Activated CD8-positive, alpha-beta memory T cell treated with anti-CD3 and anti-CD28 coated beads for 24 hours (primary cell): Measurements from ENCODE around the gene DBR1.

ENCODE experiments used
- DNase-seq: peaks from one replicate; pipeline ENCODE4 v3.0.0-alpha.2; 2020

Gene DBR1, protein sequence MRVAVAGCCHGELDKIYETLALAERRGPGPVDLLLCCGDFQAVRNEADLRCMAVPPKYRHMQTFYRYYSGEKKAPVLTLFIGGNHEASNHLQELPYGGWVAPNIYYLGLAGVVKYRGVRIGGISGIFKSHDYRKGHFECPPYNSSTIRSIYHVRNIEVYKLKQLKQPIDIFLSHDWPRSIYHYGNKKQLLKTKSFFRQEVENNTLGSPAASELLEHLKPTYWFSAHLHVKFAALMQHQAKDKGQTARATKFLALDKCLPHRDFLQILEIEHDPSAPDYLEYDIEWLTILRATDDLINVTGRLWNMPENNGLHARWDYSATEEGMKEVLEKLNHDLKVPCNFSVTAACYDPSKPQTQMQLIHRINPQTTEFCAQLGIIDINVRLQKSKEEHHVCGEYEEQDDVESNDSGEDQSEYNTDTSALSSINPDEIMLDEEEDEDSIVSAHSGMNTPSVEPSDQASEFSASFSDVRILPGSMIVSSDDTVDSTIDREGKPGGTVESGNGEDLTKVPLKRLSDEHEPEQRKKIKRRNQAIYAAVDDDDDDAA

DNA sequence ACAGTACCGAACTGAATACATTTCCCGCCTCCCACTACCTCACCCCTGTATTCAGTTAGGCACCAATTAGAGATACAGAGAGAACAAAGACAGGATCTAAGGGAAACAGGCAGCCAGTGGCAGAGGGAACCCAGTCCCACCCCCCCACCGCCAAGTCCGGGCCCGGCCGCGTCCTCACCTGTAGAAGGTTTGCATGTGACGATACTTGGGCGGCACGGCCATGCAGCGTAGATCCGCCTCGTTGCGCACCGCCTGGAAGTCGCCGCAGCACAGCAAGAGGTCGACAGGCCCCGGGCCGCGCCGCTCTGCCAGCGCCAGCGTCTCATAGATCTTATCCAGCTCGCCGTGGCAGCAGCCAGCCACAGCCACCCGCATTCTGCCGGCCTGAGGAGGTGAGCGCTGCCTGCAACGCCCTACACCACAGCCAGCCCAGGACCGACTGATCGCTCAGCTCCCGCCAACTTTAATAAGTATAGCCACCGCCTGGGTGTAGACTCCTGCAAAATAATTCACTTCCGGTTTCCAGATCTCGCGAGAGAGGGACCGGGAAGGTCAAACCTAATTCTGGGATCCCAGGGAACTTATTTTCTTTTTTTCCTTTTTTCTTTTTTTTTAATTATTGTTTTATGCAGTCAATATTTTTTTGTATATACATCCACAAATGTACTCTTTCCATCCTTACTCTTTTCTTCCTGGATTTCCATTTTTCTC is at the start of gene DBR1:
DBR1 (minus strand) TSS at position 501 of the 711 bp plus-strand sequence; CDS start at position 375, 126 bp downstream.
- DNase-seq: peak; percentile 89

DNA sequence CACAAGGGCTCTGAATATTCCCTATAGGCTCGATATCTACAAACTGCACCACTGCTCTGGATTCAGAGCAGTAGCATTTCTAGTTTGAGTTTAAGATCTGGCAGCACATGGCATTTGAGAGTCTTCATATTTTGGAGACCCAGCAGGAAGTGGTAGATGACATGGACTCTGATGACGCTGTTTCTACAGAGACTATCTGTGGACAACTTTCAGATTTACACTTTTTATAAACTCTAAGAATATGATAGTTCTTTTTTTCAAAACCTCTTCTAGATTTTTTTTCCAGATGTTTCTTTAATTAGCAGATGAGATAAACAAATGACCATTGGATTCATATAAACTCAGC is 48.2 kb upstream of the DBR1 start:
- no peak for DNase-seq

DNA sequence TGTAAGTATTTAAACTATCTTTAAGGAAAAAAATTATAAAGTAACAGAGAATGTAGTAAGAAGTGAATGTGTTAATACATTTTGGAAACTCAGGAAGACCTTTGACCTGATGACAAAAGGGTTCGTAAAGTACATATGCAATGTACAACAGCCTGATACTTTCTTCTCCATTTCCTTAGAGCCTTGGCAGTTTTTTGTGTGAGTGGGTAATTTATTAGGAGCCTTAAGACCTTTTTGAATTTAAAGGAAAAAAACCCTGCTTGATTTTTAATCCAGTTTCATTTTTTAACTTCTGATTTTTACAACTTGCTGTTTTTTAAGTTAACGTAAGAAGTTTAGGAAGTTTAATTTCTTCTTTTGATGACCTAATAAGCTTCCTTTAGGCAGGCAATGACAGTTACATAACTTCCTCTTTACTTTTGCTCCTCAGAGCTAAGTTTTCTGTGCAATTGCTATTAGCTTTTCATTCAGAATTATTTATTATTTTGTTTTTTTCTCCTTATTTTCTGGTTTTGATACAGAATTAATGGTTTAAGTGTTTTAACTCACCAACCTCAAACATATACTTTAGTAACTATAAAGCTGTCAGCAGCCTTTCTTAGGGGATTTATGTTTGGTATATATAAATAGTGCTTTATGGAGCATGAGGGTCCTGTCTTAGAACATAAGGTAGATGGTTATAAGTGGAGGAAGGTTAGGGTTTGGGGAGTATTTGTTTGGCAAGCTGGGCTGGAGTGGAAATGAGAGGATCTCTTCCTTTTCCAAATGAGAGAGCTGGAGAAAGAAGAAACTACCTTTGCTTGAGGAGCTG is 47.6 kb upstream of the DBR1 start:
- no peak for DNase-seq

DNA sequence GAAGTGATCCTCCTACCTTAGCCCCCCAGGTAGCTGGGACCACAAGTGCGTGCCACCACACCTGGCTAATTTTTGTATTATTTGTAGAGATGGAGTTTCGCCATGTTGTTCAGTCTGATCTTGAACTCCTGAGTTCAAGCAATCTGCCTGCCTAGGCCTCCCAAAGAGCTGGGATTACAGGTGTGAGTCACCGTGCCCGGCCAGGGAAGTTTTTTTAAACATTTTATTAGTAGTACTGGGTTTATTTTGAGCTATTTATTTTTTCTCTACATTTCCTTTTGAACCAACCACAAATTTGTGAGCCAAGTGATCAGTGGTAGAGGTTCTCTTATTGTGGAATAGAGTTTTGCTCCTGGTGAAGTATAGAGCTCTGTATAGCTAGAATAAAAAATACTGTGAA is 46.1 kb upstream of the DBR1 start:
- DNase-seq: no peak

DNA sequence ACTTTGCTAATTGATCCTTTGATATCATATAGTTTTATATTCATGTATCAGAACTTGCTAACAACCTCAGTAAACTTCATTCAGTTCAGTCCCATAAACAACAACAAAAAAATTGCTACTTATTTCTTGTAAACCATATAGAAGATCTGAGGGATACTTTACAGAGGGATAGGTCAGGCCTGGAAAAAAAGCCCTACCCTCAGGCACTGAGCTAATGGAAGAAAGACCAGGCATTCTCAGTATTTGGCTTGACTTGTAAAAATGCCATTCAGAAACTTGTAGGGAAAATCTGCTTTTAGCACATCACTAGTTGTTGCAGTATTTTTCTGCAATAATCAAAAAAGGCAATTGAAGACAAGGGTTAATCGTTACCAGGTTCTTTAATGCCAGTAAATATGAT is 45.5 kb upstream of the DBR1 start:
- no peak for DNase-seq

DNA sequence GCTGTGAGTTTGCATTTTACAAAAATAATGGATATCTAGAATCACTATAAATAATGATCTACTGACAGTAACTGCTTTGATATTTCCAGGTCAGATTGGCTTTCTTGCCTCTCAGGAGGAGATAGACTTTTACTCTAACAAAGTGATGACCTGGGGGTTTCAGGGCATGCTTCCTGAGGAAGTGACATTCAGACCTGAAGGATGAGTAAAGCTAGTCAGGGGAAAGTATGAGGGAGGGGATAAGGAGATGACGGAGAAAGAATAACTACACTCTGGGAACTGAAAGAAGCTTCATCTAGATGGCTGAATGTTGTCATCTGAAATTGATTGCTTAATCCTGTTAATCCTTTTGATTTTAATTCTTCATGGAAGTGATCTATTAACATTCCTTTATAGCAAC is 44.5 kb upstream of the DBR1 start:
- no peak for DNase-seq

DNA sequence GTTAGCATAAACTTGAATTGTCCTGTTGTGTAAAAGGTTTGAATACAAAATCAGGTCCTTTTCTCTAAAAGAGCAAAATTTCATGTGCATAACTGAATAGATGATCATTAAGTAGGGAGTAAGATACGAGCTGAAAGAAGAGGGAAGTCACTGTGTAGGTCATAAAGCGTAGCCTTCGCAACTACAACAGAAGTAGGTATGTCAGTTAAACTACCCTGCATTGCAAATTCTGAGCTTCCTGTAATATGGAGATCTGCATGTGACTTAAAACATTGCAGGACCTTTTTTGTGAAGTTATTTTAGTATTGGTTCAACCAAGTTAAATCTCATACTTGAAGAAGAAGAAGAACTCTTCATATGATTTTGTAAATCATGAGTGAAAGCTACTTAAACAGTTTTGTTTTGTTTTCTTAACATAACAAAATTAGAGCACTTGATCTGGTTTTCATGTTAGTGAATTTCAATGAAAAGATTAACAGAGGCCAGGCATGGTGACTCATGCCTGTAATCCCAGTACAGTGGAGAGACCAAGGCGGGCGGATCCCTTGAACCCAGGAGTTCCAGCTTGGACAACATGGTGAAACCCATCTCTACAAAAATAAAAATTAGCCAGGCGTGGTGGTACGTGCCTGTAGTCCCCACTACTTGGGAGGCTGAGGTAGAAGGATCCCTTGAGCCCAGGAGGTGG is 38.8 kb upstream of the DBR1 start:
- DNase-seq: no peak

DNA sequence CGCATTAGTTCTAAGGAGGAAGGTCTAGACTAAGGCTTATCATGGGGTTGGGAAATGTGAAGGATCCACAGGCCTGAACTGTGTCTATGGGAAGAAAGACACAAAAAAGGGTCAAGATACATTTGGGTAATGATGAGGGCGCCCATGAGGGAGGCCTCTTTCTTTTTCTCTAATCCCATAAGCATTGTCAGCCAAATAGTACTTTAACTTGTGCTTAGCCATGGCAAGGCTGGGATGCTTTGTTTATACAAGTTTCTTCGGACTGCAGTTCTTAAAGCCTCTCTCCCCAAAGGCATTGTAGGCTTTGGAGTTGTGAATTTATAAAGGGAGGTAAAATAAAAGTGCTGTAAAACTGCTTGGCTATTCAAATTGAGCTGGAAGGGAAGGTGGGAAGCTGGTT is 35.8 kb upstream of the DBR1 start:
- no peak for DNase-seq

DNA sequence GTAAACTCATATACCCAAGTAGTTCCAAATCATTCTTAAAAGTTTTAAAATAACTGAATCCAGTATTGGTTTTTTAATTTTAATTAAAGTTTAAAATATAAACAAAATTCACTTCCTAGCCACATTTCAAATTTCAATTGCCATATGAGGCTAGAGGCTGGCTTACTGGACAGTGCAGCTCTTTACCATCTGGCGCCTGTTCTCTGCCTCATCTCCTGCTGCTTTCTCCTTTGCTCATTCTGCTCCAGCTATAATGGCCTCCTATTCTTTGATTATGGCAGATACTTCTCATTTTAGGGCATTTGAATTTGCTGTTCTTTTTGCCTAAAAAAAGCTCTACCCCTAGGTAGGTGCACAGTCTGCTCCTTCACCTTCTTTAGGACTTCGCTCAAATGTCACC is 31.5 kb upstream of the DBR1 start:
- no peak for DNase-seq

DNA sequence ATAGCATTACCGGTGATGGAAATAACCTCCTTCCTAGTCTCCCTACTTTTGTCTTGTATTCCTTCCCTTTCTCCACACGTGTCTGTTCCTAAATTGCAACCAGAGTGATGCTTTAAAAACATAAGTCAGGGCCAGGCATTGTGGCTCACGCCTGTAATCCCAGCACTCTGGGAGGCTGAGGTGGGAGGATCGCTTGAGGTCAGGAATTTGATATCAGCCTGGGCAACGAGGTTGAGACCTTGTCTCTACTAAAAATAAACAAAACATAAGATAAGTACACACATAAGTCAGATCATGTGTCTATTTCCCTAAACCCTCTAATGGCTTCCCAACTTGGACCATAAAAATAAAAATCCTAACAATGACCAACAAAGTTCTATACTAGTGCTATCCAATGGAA is 30.8 kb upstream of the DBR1 start:
- DNase-seq: no peak

DNA sequence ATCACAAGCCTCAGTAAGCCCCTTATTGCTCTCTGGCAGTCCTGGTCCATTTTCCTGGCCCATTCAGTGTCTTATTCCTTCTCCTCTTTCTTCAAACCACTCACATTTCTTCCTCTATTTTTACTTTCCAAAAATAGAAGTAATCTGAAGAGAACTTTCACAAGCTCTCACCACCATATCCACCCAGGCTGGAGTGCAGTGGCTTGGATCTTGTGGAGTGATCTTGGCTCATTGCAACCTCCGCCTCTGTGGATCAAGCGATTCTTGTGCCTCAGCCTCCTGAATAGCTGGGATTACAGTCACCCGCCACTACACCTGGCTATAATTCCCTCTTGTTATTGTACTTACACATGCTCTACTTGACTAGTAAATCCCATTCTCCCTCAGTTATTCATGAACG is 29.2 kb upstream of the DBR1 start:
- DNase-seq: no peak

DNA sequence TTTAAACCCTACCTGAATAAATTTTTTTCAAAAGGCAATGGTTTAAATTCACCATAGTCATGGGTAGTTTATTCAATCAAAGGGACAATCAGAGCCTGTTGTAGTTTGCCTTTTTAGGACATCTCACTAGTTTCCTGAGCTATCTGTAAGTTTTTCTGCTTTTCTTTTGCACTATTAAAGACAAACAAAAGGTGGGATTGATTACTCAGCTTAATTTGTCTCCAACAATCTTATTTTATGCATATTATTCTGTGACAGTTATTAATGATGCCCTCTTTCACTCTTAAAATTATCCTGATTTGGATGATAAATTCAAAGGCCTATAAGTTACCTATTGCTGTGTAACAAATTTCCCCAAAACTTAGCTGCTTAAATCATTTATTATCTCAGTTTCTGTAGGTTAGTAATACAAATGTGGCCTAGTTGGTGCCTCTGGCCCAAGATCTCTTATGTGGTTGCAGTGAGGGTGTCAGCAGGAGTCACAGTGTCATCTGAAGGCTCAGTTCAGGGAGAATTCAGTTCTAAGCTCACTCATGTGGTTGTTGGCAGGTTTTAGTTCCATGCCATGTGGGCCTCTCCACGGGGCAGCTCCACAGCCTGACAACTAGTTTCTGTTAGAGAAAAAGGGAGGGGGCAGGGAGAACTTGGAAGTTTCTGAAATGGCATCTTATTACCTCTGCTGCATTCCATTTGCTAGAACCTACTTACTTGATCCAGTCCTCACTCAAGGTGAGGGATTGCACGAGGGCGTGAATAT is 28.4 kb upstream of the DBR1 start:
- DNase-seq: no peak

DNA sequence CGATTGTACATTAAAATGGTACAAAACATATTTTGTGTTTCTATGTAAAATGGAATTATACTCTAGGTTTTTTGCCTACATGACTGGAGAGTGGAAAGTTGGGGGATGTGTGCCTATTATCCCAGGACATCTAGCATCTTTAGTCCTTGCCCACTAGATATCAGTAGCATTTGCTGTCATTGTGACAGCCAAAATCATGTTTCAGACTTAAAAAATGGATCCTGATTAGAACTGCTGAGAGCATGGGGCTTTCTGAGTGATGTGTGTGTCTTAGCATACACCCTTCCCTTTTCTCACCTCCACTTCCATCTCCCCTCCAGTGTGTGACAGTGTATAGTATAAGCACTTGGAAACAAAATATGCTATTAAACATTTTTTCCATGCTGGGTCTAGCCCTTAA is 25.7 kb upstream of the DBR1 start:
- no peak for DNase-seq

DNA sequence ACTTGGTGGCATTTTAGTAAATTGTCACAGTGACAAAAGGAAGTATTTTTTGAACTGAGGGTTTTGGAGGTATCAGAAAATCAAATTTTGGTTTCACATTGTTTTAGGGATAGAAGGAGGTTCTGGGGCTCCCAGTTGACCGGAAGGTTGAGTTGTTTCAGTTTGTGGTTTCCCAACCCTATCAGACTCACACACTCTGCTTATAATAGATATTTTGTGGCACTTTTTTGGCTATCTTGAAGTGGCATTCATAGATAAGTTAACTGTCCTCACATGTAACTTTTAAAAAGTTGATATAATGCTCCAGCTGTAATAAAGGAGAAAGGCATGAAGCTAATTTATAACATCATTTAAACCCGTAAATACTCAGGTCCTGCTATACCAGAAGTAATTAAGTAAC is 25.1 kb upstream of the DBR1 start:
- DNase-seq: no peak

DNA sequence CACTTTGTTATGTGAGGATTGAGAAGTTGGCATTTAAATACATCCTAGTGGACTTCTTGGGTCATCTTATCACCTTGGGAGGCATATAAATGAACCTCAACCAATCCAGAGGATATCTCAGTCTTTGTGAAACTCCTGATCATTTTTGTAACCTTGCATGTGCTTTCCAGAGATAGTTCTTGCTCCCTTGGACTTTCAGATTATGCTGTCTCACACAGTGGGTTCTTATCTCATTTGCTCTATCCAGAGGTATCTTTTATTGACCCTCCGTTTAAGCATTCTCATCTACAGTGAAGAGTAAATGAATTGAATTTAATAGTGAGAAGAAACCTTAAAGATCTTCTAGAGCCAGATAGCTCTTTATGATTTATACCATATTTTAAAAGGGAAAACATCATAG is 22.8 kb upstream of the DBR1 start:
- DNase-seq: no peak

DNA sequence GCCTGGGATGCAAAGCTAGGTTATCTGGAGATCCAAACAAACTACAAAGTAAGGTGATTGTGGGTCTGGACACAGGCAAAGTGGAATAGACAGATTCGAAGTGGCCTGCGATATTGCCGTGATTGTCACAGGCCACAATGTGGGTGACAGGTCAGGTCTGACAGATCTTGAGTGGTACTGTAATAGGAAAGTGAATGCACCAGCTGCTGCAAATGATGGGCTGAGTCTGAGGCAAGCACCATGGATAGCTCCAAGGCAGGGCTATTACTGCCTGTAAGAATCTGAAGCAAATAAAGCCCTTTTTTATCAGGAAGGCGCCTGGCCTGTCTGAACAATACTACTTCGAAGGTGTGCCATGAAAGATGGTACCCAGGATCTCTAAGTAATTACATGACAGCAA is 22.3 kb upstream of the DBR1 start:
- no peak for DNase-seq

DNA sequence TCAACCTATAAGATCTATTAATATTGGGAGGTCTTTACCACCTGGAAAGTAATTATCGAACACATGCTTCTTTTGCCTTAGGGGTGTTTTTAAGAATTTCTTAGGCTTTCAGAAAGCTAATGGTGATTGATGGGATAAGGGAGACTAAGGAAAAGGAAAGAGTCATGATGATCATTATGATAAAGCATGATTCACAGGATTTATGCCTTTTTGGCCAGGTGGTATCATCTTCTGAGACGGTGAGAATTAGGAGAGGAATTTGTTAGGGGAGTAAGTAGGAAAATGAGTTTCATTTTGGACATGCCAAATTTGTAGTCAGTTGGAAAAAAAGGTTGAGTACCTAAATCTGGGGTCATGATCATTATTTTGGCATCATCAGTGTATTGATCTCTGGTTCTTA is 21.3 kb upstream of the DBR1 start:
- DNase-seq: no peak

DNA sequence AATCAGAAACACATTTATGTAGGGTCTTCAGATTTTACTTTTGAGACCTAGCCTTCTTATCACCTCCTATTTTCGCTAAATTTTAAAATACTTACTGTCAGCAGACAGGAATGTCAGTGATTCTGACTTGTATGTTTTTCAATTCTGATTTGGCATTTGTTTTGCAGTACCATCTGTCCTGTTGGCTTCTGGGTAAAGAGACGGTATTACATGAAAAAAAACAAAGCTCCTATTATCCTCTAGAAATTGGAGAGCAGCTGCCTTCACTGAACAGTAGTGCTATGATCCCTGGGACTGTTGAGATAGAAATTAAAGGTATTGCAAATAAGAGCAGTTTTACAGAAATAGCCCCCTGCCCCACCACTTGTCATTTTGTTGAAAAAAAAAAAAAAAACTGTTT is 20.8 kb upstream of the DBR1 start:
- no peak for DNase-seq

DNA sequence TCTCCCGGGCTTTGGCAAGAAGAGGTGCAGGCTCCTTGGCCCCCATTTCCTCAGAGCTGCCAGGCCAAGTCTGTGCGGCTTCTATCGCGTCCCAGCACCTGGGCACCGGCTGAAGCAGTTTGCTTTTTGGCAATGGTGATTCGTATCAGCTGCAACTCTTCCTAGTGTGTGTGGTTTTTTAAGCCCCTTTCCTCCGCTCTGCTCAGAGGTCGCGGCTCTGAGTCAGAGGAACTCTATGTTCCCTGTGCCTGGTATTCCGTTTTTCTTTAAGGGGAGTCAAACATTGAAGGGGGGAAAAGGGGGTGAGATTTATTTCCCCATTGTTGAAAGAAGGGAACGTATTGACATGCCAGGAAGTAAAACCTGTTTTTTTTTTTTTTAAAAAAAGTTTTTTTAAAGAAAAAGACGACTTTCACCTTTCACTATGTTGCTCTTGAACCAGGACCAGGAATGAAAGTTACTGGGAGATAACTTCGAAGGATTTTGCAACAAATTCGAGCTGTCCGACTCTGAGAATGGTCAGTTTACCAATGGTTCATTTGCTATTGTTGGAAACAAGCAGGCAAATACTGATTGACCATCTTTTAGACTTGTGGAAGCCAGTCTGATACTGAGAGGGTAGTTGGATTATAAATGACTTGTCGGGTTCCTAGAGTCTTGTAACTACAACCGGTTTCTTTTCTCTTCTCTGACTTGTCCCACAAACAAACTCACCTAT is 13.5 kb upstream of the DBR1 start:
- no peak for DNase-seq

DNA sequence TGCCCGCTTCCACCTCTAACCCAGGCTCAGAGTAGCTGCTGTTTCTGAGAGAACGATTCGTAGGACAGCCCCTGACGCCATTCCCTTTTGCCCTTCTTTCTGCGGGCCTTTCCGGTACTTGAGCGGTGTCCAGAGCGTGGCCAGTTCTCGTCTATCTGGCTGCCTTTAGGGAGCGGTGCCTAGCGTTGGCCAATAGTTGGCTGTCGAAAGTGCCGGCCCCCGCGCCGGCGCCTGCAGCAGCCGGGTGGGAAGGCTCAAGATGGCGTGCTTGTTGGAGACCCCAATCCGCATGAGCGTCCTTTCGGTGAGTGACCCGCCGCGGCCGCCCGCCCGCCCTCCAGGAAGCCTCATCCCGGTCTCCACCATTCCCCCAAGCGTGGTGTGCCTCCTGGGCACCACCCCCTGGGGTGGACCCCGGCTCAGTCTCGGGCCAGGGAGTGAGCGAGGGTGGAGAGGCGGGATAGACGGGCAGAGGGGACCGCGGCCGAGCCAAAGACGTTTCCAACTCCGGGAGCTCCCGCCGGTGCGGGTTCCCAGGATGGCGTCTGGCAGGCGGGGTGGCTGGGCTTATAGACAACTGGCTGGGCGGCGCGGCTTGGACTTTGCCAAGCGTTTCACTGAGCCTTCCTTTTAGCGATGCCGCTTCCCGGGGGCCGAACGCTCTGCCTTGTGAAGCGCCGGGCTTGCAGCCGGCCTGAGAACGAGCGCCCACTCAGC is 12.7 kb upstream of the DBR1 start, which contains the start of gene ARMC8:
ARMC8 (plus strand) TSS at position 6 of the 717 bp plus-strand sequence; CDS start at position 260, 254 bp downstream.
- DNase-seq: peak; percentile 93
